ENCODE data around the gene RAPGEF4. TPM values are rescaled to one million over a fixed set of nuclear protein-coding genes. Genes with fewer than 3 reads are reported as not detected.

The RAPGEF4 gene
- polyA plus RNA-seq, 3 donors: not detected

- Histone ChIP-seq H3K4me3 (replicated peaks in 1 of 3; ENCODE audit: low read depth in 2 of 3, low read length in 3 of 3) (no peak overlapping the region), H3K36me3 (replicated peaks in 1 of 2; ENCODE audit: control insufficient read depth in 1 of 2, insufficient read depth in 2 of 2, low read length in 2 of 2) (no peaks in the 10 kb centered on the region), H3K9ac (ENCODE audit: insufficient read depth, low read length, poor library complexity, severe bottlenecking) (no peak overlapping the region), H3K9me3 (replicated peaks in 1 of 2; ENCODE audit: control insufficient read depth in 1 of 2, insufficient read depth in 1 of 2, low read length in 2 of 2) (no peaks in the 10 kb centered on the region), H3K4me1 (ENCODE audit: control insufficient read depth in 1 of 2, insufficient read depth in 2 of 2, low read length in 2 of 2) (peaks cover 14 to 18% of the 10 kb centered on the region in 2 donors), H4K20me1 (ENCODE audit: insufficient read depth, low read length) (no peaks in the 10 kb centered on the region), H2AFZ (ENCODE audit: insufficient read depth, low read depth, low read length, poor library complexity, severe bottlenecking) (no peak overlapping the region), H3K27ac (ENCODE audit: low read depth in 1 of 2, low read length in 2 of 2) (no peak overlapping the region), H3K79me2 (ENCODE audit: insufficient read depth, low read length) (no peaks in the 10 kb centered on the region), H3K4me2 (replicated peaks; ENCODE audit: extremely low read depth, low read length, poor library complexity, severe bottlenecking) (no peak overlapping the region), H3K27me3 (ENCODE audit: control insufficient read depth in 2 of 2, insufficient read depth in 2 of 2, low read length in 2 of 2) (no peaks in the 10 kb centered on the region)
- Mint-ChIP-seq H3K4me3 (no peak overlapping the region), H3K36me3 (no peaks in the 10 kb centered on the region), H3K27ac (no peak overlapping the region), H3K9me3 (no peaks in the 10 kb centered on the region), H3K27me3 (ENCODE audit: low read depth in 3 of 3) (peaks cover 0 to 2% (median 1%) of the 10 kb centered on the region in 3 donors), H3K4me1 (peaks cover 15% of the 10 kb centered on the region)
- intact Hi-C loops (cut with micrococcal nuclease): no loop called here
- TF ChIP-seq CTCF (IDR thresholded peaks at IDR 0.05): no peak
- no peak for DNase-seq
- 80% methylated on average over 1 of the region's 4 CpGs for WGBS (ENCODE audit: insufficient coverage)
Measured at GRCh38 chr2:173064151-173064805, 328.6 kb downstream of the RAPGEF4 start.

- H3K4me1 Mint-ChIP-seq: no peaks in the 10 kb centered on the region
- no peaks in the 10 kb centered on the region for H4K20me1 ChIP-seq (ENCODE audit: insufficient read depth, low read length)
- WGBS (ENCODE audit: insufficient coverage): 100% methylated on average over 1 of the region's 6 CpGs
- no peak overlapping the region for H2AFZ ChIP-seq (ENCODE audit: insufficient read depth, low read depth, low read length, poor library complexity, severe bottlenecking)
- H3K79me2 ChIP-seq (ENCODE audit: insufficient read depth, low read length): no peaks in the 10 kb centered on the region
- H3K27me3 ChIP-seq (ENCODE audit: control insufficient read depth in 2 of 2, insufficient read depth in 2 of 2, low read length in 2 of 2): no peaks in the 10 kb centered on the region
- H3K36me3 Mint-ChIP-seq: no peaks in the 10 kb centered on the region
- H3K9me3 Mint-ChIP-seq: no peaks in the 10 kb centered on the region
- intact Hi-C loops (cut with micrococcal nuclease): no loop called here
- no peak for DNase-seq
- H3K4me2 ChIP-seq (replicated peaks; ENCODE audit: extremely low read depth, low read length, poor library complexity, severe bottlenecking): no peak overlapping the region
- no peaks in the 10 kb centered on the region for H3K4me1 ChIP-seq (ENCODE audit: control insufficient read depth in 1 of 2, insufficient read depth in 2 of 2, low read length in 2 of 2)
- no peak overlapping the region for H3K27ac ChIP-seq (ENCODE audit: low read depth in 1 of 2, low read length in 2 of 2)
- no peak overlapping the region for H3K27ac Mint-ChIP-seq
- no peaks in the 10 kb centered on the region for H3K36me3 ChIP-seq (replicated peaks in 1 of 2; ENCODE audit: control insufficient read depth in 1 of 2, insufficient read depth in 2 of 2, low read length in 2 of 2)
- peaks cover 1 to 10% (median 3%) of the 10 kb centered on the region in 3 donors for H3K27me3 Mint-ChIP-seq (ENCODE audit: low read depth in 3 of 3)
- H3K4me3 Mint-ChIP-seq: no peak overlapping the region
- H3K9me3 ChIP-seq (replicated peaks in 1 of 2; ENCODE audit: control insufficient read depth in 1 of 2, insufficient read depth in 1 of 2, low read length in 2 of 2): no peaks in the 10 kb centered on the region
- no peak for TF ChIP-seq CTCF (IDR thresholded peaks at IDR 0.05)
- no peak overlapping the region for H3K4me3 ChIP-seq (replicated peaks in 1 of 3; ENCODE audit: low read depth in 2 of 3, low read length in 3 of 3)
- no peak overlapping the region for H3K9ac ChIP-seq (ENCODE audit: insufficient read depth, low read length, poor library complexity, severe bottlenecking)
Measured at GRCh38 chr2:173066887-173067676, 331.4 kb downstream of the RAPGEF4 start.
